GM21737 (cell line): ENCODE data around the gene KCNH5.
"Not testable (repeated sequence)": the region's sequence is repeated elsewhere in the genome, so short reads cannot be mapped to it uniquely, and the experiment has no call there.

Source experiments
- ATAC-seq: cut with Tn5 transposase; IDR thresholded peaks from one replicate; pipeline ENCODE4 v1.9.1; 2021; ENCODE audit warnings: mild to moderate bottlenecking, moderate library complexity; ENCODE audit not compliant: unreplicated experiment

The KCNH5 gene

GRCh38 chr14:62759796-62760195 is 285.5 kb downstream of the KCNH5 start:
- no peak for ATAC-seq

DNA sequence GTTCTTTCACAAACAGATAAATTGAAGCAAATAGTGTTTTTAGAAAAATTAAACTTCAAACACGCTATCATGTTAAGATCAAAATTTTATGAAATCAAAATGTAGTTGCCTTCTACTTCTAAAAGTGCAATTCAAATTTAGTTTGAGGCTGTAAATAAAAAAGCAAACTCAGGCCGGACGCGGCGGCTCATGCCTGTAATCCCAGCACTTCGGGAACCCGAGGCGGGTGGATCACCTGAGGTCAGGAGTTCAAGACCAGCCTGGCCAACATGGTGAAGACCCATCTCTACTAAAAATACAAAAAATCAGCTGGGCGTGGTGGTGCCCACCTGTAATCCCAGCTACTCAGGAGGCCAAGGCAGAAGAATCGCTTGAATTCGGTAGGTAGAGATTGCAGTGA is 298.4 kb downstream of the KCNH5 start:
- ATAC-seq, result not testable (repeated sequence)

- ATAC-seq, result no peak
Measured at GRCh38 chr14:62745496-62745895, 299.8 kb downstream of the KCNH5 start.

- no peak for ATAC-seq
Measured at GRCh38 chr14:62743560-62743959, 301.7 kb downstream of the KCNH5 start.

- ATAC-seq, result no peak
Measured at GRCh38 chr14:62743118-62743517, 302.1 kb downstream of the KCNH5 start.

DNA sequence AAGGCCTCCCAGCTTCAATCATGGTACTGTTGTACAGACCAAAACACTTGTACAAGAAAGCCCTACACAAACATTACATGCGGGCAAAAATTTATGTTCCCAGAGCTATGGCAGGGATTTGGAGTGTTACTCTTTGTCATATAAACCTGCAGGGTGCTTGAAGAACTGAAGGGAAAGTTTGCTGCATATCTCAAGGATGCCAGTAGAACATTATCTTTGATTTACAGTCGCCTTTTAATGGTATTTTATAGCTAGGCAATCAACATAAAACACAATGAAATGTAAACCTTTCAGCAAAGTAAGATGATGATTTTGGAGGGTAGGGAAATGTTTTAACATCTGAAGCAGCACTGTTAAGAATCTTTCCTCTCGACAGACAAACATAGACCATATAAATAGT is 305.6 kb downstream of the KCNH5 start:
- ATAC-seq, result no peak

- no peak for ATAC-seq
Measured at GRCh38 chr14:62736048-62737043, 308.9 kb downstream of the KCNH5 start.

DNA sequence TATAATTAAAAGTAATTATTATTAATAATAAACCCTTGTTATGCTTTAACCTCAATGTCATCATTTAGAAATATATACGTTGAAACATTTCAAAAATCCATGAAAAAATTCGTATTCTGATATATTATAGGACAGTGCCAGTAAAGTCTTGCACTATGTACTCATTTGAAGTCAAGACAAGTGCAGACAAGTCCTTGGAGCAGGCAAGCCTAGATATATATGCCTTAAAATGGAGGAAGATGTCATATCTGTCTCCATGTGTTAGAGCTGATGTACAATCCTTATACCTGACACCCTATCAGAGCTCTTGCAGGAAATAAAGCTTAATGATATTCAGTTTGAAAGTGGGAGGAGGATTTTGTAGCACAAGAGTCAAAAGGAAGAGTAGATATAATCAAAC is 310.4 kb downstream of the KCNH5 start:
- ATAC-seq, result no peak

DNA sequence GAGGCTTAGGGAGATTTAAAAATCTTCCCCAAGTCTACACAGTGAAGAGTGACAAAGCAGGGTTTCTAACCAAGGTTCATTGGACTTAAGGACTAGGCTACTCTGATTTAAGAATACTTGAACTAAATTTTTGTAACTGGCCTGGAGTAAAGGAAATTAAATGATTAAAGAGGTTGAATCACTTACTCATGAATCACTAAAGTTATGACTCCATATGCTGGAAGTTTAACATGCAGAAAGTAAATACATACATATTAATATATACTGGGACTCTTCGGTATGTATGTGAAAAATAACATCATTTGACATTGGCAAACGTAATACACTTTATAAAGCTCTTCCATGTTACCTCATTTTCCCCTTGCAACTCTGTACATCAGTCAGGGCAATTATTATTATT is 322.9 kb downstream of the KCNH5 start:
- no peak for ATAC-seq

DNA sequence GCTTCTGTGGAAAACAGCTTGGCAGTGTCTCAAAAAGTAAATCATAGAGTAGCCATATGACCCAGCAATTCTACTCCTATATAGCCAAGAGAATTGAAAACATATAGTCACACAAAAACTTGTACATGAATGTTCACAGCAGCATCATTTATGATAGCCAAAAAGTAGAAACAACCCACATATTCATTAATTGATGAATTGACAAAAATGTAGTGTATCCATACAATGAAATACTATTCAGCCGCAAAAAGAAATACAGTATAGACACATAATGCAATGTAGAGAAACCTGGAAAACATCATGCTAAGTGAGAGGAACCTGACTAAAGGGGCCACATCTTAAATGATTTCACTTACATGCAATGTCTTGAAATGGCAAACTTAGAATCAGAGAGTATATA is 326.6 kb downstream of the KCNH5 start:
- no peak for ATAC-seq

DNA sequence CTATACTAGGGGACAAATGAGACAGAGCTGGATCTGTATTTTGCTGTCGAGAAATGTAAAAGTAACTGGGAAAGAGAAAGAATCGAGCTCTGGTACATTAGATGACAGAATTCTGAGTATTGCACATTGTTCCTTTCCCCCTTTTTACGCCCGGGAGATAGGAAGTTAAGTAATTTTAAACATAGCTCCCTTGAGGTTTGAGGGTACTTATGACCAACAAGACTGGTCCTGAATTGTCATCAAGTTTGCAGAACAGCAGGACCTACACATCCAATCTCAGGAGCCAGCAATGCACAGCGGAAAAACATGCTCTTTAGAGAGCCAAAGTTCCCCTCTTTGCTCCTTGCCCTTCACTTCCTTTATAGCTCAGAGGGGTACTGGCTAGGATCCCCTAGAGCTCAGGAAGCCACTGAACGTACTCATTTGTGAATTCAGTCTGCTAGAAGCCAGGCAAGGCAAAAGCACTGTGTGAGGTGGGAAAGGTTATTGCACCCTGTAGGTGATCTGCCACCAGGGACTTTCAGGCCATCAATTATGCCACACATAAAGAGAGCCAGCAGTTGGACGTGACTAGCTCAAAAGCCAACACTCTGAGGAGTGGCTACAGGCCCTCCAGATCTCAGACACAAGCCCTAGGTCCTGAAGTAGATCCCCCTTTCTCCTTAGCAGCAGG is 333.8 kb downstream of the KCNH5 start:
- no peak for ATAC-seq

DNA sequence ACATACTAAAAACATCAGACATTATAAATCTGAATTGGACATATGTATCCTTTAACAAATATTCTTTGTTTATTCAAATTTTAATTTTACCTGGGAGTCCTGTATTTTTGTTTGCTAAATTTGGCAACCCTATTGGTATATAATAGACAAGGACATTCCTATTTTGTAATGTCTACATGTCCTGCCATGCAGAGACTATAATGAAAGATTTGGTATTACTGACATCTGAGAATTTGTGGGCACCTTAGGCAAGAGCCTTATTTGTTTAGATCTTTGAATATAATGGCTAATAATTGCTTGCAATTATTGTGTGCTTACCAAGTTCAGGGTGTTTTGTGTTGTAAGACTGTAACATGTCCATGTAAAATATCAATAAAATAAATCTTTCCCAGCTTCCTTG is 334.4 kb downstream of the KCNH5 start:
- no peak for ATAC-seq

GRCh38 chr14:62709773-62710172 is 335.5 kb downstream of the KCNH5 start:
- ATAC-seq, result no peak

- ATAC-seq, result no peak
Measured at GRCh38 chr14:62706217-62706616, 339.0 kb downstream of the KCNH5 start.

DNA sequence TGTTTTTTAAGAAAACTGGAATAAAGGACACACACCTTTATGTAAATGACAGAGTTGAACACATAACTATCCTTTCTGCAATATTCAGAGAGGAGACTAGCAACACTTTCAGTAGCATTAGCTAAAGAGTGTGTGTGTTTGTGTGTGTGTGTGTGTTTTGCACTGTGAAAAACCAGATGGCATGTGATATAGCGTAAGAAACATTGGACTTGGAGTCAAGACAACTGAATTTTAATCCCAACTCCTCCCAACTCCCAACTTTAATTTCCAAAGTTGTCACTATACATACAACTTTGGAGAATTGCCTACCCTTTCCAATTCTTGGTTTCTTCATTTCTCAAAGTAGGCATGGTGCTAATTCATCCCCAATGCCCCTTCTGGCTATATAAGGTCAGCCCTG is 347.8 kb downstream of the KCNH5 start:
- ATAC-seq, result no peak

- ATAC-seq, result no peak
Measured at GRCh38 chr14:62696929-62697328, 348.3 kb downstream of the KCNH5 start.

DNA sequence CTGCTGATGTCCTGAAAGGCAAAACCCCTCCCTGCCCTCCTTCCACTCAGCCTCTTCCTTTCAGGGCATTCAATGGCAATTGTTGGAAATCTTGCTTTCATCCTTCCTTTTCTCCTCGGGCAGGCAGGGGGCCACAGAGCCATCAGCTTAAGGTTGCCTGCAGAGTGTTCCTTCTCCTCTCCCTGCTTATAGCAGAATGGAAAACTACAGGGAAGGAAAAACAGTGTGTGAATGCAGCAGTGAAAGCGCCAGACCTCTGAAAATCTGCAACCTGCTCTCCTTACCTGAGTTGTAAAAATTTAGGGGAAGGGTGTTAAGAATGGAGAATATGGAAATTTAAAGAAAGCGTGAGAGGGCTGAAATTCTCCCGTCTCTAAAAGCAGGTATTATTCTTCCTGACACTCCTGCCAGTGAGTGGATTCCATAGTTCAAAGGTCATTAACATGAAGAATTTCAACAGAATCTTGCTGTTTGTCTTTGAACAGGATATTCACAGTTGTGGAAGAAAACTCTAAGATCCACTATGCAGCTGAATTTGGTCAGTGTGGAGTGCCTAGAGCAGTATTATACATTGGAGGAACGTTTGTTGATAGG is 348.8 kb downstream of the KCNH5 start:
- no peak for ATAC-seq

DNA sequence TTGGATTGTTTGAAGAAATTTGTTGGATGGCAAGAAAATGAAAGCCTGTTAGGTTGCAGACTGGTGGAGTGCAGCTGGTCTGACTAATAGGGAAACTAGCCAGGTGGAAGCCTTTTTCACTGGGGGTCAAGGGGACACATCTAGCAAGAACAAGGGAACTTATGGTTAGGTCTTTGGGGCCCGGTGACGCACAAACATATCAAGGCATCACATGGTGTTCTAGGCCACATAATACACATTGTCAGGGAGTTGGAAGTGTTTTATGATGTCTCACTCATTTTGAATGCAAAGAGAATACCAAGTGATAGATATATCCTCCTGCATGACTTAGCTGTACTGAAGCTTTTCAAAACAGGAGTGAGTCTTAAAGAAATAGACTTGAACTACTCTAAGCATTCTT is 351.2 kb downstream of the KCNH5 start:
- ATAC-seq, result no peak

GRCh38 chr14:62692490-62693106 is 352.7 kb downstream of the KCNH5 start:
- ATAC-seq, result no peak

DNA sequence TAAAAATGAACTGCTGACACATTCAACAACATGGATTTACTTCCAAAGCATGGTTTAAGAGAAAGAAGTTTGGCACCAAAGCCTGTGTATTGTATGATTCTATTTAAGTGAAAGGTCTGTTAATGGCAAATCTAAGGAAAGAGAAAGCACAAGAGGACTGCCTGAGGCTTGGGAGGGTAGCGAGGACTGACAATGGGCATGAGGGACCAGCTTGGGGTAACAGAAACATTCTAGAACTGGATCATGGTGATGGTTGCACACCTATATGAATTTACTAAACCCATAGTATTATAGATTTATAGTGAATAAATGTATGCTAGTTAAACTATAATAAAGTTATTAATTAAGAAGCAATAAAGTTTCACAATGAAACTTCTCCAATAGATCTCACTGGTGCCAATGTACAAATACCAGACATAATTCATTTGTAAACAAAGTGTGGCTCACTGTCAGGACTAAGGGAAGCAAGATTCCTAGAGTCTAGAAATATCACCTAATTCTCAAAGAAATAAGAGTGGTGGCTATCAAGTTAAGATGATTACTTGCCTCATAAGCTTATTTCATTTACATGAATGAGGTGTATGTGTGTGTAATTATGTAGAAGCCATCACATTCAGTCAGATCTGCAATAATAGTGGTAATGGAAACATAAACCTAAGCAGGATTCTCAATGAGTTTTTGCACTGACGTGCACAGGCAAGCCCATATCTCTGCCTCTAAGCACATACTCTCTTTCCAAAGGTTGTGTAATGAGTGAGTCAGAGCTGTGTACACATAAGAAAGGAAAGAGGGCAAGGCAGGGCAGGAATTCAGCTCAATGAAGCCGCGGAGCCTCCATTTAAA is 353.4 kb downstream of the KCNH5 start:
- no peak for ATAC-seq
